GM21360 (cell line): ENCODE measurements around the gene TSGA10IP.

Source experiments
- ATAC-seq: cut with Tn5 transposase; IDR thresholded peaks from one replicate; pipeline ENCODE4 v1.9.1; 2021; ENCODE audit warnings: mild to moderate bottlenecking, moderate library complexity; ENCODE audit not compliant: unreplicated experiment

TSGA10IP gene

DNA sequence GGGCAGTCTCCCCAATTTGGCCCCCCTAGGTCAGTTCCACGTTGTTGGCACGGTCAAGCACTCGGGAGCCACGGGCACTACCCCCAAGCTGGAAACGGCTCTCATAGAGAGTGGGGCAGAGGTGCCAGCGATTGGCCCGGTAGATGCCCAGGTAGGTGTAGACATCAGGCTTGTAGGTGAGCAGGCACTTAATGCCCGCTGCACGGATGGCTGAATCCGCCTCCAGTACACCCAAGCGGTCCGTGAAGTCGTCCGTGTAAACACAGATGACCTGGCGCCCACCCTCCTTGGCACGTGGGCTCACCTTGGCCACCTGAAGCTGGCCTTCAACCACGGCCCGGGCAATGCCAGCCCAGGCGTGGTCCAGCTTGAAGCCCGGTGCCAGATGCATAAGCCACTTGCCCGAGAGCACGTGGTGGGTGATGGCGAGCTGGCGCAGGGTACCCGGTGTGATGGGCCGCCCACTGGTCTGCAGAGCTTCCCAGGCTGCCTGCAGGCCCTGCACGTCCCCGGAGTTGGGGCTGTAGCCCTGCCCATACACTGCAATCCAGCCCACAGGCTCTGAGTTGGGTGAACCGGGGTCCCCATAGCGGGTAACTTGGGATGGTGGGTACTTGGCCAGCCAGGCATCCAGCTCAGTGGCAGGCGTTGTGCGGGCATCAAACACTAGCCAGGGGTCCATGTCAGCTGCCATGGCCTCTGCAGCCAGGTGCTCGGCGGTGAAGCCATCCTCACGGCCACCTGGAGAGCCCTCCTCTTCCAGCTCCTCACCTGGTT is 27.7 kb upstream of the TSGA10IP start:
- ATAC-seq = no peak

DNA sequence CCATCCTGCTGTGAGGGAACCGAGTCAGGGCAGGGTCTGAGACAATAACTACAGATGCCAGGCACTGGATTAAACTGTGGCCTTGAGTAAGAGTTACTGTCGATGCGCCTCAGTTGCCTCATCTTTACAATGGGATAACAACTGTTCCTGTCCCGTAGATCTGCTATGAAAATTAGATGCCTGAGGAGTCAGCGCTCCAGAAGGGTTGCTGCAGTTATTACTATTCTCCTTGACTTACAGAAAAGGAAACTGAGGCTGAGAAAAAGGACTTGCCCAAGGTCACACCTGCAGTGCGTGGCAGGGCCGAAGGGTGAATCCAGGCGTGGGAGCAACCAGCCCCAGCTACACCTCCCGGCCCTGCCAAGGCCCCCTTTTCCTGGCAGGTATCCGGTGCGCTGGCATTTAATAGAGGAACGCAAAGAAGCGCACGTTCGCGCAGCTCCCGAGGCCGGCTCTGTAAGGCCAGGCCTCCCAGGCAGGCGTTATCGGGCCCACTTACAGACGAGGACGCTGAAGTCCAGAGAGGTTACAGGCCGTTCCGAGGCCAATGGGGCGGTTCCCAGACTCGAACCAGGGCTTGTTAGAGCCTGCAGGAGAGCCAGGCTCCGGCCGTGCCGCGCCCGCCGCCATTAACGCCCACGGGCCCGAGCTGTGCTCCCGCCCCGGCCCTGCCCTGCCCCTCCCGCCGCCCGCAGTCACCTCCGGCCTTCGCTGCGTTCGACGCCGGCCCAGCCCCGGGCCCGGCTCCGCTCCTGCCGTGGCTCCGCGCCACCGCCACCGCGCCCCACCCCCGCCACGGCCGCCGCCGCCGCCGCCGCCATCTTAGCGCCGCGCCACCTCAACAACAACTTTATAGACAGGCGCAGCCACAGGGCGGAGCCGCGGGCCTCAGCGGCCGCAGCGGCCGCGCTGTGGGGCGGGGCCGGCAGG is 26.8 kb upstream of the TSGA10IP start, which contains the start of gene C11orf68:
Gene C11orf68, minus strand, starts transcription at position 852 of the 930 bp plus-strand sequence. Its CDS starts 31 bp downstream, at position 821.
- peak; percentile 45 for ATAC-seq

DNA sequence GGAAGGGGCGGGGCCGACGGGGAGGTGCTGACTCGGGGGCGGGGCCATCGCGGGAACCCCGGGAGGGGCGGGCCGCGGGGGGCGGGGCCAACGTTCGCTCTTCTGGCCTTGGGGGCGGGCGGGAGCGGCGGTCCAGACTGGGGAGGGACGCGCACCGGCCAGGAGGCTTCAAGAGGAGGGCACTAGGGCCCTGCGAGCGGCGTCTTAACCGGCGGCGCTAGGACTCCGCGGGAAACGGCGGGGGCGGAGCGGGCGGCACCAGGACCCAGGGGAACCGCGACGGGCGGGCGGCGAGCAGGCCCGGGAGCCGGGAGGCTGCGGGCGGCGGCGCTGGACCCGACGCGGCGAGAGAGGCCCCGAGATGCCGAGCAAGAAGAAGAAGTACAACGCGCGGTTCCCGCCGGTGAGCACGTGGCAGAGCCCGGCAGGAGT is 26.1 kb upstream of the TSGA10IP start, which contains the start of gene DRAP1:
Gene DRAP1, plus strand, starts transcription at position 286 of the 432 bp plus-strand sequence. Its CDS starts 76 bp downstream, at position 362.
- ATAC-seq = peak; percentile 80

DNA sequence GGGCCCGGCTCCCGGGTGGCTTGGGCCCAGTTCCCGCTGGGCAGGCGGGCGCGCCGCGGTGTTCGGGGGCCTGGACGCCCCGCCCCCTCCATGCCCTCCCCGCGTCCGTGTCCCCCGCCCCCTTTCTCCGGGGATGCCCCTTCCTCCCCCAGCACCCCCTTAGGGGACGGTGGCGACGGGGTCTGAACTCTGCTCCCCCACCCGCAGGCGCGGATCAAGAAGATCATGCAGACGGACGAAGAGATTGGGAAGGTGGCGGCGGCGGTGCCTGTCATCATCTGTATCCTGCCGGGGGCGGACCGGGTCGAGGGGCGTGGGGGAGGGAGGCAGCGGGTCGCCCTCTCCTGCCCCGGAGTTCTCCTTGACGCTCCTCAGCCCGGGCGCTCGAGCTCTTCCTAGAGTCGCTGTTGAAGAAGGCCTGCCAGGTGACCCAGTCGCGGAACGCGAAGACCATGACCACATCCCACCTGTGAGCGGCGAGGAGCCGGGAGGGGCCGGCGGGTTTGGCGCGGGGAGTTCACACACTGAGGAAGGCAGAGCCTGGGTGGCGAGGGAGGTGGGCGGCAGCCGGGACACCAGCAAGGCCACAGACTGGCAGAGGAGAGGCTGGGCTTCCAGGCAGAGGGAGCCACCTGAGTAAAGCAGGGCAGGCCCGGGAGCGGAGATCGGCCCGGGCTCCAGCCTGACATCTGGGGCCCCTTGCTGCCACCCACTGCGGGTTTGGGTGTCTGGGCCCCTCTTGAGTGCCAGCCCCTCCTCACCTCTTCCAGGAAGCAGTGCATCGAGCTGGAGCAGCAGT is 25.5 kb upstream of the TSGA10IP start:
- peak; percentile 28 for ATAC-seq

DNA sequence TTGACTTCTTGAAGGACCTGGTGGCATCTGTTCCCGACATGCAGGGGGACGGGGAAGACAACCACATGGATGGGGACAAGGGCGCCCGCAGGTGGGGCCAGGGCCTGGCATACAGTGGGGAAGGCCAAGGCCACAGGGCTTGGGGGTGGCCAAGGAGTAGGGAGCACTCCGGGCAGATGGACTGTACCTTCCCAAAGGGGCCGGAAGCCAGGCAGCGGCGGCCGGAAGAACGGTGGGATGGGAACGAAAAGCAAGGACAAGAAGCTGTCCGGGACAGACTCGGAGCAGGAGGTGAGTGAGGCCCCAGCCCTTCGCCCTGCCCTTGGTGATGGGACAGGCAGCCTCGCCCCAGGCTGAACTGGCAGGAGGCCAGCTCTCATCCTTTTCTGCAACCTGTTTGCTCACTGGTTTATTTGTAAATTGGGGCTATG is 24.9 kb upstream of the TSGA10IP start:
- no peak for ATAC-seq

DNA sequence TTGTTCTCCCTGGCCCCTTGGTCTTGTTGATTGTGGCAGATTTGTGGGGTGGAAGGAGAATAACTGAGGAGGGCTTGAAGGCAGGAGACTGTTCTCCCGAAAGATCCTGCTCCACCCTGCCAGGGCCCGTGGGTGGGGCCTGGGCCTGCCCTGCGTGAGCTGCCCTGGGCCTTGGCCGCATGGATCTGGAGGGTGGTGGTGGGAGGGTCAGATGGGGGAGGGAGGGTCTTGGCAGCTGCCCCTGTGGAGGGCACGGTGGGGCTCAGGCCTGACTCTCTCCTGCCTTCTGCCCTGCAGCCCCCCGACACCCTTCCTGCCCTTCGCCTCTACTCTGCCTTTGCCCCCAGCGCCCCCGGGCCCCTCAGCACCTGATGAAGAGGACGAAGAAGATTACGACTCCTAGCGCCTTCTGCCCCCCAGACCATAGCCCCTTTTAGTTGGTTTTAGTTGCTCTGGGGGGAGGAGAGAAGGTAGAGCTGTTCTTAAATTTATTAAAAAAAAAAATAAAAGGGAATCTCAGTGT is 24.2 kb upstream of the TSGA10IP start:
- ATAC-seq = no peak

DNA sequence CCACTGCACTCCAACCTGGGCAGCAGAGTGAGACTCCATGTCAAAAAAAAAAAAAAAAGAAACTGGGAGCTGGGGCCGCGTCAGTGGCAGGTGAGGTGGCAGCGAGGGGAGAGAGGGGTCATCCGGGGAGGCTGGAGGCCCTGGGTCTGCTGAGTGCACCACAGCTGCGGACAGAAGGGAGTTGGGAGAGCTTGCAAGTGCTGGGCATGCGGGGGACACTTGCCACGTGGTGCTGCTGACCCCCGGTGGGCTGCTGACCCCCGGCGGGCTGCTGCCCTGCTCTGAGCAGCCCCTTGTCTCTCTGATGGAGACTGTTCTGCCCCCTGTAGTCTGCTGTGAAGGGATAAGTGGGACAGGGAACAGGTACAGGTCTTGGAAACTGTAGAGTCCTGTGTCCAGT is 23.4 kb upstream of the TSGA10IP start:
- ATAC-seq = no peak

DNA sequence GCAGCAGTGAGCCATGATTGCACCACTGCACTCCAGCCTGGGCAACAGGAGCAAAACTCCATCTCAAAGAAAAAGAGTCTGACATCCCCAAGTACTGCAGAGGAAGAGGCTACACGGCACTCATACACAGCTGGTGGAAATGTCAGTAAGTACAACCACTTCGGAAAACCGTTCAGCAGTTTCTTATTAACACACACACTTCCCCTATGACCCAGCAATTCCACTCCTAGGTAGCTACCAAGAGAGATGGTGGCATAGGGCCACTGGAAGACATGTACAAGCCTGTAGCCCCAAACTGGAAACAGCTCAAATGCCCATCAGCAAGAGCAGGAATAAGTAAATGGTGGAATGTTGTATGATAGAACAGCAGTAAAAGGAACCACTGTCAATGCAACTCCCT is 22.7 kb upstream of the TSGA10IP start:
- no peak for ATAC-seq

DNA sequence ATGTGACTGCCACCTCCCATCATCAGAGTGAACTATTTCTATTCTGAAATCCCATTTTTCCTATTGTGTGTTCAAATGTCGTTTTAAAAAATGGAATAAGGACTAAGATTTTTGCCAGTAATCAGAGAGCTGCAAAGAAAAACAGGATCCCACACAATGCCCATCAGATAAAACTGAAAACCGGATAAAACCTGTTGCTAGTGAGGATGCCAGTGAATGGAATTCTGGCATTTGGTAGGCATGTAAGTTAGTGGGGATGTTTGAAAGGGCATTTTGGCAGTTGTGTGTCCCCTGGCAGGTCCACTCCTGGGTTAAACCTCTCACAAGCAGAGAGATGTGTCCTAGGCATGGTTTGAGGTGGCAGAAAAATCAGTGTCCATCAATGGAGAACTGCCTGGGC is 19.9 kb upstream of the TSGA10IP start:
- no peak for ATAC-seq

DNA sequence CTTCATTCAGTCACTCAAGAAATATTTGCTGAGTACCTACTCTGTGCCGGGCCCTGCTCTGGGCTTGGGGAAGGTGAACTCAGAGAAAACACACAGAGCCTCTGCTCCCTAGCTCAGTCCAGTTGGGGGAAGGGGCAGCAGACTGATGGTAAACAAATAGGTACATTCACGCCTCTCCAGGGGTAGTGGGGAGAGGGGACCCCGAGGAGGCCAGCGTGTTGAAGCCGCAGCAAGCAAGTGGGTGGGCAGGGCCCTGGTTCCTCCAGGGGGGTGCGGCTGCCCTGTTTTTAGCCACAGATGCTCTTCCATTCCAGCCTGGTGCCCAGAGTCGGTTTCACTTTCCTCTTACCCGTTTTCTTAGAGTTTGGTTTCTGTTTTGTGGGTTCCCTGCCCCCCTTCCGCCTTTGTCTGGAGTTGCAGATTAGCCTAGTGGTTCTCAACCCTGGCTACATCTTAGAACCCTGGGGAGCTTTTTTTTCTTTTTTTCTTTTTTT is 17.3 kb upstream of the TSGA10IP start:
- ATAC-seq = no peak

DNA sequence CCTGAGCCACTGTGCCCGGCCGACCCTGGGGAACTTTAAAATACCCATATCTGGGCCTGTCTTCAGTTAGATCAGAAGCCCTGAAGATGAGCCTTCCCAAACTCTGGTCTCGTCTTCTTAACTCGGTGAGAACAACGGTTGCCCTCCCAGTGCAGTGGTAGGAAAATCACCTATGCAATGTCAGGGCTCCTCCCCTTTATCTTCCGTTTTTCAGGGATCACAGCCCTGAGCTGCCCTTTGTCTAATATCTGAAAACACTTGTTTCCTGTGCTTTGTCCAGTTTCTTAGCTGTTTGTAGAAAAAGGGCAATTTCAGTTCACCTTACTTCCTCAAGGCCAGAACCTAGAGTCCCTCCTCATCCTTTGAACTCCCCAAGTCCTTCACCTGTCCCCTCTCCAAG is 16.6 kb upstream of the TSGA10IP start:
- ATAC-seq = no peak

DNA sequence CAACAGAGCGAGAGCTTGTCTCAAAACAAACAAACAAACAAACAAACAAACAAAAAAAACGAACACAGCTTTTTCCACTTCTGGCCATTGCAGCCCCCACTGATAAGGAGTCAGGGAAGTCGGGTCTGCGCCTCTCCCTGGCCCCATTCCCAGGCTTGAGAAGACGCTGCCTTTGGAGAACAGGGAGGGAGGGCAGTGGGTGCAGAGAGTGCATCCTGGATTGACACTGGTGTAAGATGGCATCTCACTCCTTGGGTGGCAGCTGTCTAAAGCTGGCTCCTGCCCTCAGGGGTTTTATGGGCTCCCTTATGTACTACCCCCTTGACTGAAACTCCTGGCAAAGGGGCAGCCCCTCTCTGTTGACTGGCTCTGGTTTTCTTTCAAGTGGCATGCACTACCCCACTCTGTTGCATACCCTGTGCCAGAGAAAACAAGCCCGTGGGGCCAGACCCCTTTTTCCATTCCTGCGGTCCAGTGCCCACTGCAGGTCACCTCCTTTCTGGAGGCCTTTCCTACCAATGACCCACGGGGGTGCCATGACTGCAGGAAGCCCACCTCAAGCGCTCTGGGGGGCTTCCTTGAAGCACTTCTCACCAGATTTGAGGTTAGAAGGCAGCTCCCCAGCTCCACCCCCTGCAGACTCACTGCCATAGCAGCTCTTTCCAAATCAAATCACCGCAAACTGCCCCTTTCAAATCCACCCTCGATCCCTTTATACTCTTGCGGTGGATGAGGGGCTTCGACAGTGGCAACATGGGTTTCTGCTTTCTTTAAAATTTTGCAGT is 13.3 kb upstream of the TSGA10IP start:
- no peak for ATAC-seq

DNA sequence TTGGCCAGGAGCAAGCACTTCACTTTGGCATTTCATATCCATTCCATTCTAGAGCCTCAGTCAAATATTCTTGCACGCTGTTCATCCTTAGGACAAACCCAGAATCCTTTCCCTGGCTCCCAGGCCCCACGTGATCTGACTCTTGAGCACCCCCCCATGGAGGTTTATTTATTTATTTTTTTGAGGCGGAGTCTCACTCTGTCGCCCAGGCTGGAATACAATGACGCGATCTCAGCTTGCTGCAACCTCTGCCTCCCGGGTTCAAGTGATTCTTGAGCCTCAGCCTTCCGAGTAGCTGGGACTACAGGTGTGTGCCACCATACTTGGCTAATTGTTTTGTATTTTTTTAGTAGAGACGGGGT is 12.7 kb upstream of the TSGA10IP start:
- ATAC-seq = no peak

DNA sequence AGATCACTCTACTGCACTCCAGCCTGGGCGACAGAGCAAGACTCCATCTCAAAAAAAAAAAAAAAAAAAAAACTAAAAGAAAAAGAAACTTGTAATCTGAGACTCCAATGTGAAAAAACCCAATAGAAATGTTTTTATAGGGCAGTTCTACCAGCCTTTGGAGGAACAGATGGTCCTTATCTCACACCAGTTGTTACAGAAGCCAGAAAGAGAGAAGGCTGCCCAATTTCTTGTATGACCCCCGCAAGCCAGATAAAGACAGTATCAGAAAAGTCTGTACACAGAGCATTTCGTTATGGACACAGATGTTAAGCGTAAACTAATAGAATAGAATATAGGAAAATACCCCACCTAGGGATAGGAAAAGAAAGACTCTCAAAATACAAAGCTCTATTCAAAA is 11.3 kb upstream of the TSGA10IP start:
- no peak for ATAC-seq

DNA sequence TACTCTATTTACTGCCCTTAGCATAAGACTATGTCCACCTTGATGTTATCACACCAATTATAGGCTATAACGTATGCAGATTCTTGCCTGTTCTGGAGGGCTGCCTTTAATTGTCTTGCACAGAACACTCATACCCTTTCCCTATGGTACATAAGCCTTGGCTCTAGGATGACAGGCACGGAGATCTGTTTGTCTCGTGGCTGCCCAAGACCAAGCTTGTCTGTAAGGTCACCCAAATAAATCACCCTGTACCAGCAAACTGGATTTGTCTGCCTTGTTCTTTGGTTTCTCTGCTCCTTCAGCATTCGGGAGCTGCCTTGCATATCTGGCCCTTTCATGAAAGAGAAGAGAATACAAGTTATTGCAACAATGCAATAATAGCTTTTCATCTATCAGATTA is 7.5 kb upstream of the TSGA10IP start:
- ATAC-seq = no peak

DNA sequence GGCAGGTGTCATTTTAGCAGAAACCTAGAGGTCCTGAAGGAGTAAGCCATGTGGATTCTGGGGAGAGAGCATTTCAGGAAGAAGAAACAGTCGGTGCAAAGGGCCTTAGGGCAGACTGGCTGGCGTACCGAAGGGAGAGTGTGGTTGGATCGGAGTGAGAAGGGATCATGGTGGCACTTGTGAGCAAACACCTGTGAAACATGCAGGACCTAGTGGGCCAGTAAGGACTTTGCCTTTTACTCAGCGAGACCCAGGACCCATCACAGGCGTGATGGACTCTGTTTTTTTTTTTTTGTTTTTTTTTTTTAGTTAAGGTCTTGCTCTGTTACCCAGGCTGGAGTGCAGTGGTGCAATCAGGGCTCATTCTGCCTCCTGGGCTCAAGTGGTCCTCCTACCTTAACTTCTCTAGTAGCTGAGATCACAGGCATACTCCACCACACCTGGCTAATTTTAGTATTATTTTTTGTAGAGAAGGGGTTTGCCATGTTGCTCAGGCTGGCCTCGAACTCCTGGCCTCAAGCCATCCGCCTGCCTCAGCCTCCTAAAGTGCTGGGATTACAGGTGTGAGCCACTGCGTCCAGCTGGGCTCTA is 3.5 kb upstream of the TSGA10IP start:
- no peak for ATAC-seq

DNA sequence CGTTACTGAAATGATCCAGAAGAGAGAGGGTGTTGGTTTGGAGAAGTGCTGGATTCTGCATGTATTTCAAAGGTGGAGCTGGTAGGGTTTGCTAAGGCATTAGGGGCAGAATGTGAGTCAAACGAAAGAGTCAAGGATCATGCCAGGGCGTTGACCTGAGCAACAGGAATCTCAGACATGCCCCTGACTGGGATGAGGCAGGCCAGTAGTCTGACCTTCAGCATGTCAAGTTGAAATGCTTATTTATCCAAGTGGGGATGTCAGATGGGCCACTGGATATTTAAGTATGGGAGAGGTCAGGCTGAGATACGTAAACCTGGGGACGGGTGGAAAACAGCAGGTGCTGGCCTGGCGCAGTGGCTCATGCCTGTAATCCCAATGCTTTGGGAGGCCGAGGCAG is 2.7 kb upstream of the TSGA10IP start:
- ATAC-seq = no peak

DNA sequence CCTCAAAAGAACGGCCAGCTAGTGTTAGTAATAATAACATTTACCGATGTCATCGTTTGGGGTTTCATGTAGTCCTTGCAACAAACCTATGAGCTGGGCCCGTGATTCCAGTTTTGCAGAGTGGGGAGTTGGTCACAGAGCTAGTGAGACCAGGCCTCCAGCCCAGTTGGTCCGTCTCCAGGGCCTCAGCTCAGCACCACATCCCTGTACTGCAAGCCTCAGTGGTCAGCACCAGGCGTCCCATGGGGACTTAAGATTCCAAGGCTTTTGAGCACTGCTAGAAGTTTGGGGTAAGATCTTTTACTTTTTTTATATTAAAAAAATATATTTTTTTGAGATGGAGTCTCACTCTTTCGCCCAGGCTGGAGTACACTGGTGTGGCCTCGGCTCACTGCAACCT is 1.1 kb upstream of the TSGA10IP start:
- ATAC-seq = no peak

DNA sequence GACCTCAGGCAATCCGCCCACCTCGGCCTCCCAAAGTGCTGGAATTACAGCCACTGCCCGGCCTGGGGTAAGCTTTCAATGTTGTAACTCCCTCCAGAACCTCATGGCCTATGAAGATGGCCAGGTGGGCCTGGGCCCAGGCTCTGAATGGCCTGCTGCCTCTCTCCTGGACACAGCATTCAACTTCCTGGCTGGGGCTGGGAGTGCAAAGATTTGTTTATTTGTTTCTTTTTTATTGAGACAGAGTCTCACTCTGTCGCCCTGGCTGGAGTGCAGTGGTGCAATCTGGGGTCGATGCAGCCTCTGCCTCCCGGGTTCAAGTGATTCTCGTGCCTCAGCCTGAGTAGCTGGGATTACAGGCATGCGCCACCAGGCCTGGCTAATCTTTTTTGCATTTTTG is 513 bp upstream of the TSGA10IP start:
- ATAC-seq = no peak
